NCI-H2107 treated with DMSO at 0.1 percent for 48 hours (cell line): ENCODE results near the gene ZBTB9.

Experiments
- DNase-seq: peaks from one replicate; lab custom pipeline; 2025; ENCODE audit not compliant: unreplicated experiment; lab: John Stamatoyannopoulos, UW

Gene ZBTB9

DNA sequence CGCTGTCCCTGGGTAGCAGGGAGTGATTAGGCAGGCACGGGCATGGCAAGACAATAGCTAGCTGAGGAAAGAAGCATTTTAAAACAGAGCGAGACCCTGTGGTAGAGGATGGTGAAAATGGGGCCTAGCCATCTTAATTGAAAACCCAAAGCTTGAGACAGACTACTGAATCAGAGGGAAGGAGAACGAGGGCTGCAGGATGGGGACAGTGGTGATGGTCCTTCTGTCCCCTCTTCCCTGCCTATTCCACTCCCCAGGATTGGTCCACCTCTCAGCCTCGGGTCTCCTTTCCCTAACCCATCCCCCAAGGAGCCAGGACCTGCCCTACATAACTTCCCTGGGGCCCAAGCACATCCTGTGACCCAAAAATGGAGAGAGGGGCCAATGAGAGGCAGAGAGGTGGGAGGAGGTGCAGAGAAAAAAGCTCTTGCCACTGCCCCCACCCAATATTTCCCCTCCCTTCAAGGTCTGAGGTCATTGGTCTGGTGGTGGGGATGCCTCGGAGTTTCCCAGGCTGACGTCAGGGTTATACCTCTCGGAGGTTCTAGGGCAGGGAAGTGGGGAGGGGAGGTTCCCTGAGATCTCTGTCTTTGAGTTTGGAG is 35.6 kb upstream of the ZBTB9 start:
- no peak for DNase-seq

- no peak for DNase-seq
These were observed 34.5 kb upstream of the ZBTB9 start, which contains the start of gene SYNGAP1 for GRCh38 chr6:33419580-33420490. Gene SYNGAP1, plus strand, starts transcription at chr6:33420065. Its CDS starts 200 bp downstream, at chr6:33420265.

DNA sequence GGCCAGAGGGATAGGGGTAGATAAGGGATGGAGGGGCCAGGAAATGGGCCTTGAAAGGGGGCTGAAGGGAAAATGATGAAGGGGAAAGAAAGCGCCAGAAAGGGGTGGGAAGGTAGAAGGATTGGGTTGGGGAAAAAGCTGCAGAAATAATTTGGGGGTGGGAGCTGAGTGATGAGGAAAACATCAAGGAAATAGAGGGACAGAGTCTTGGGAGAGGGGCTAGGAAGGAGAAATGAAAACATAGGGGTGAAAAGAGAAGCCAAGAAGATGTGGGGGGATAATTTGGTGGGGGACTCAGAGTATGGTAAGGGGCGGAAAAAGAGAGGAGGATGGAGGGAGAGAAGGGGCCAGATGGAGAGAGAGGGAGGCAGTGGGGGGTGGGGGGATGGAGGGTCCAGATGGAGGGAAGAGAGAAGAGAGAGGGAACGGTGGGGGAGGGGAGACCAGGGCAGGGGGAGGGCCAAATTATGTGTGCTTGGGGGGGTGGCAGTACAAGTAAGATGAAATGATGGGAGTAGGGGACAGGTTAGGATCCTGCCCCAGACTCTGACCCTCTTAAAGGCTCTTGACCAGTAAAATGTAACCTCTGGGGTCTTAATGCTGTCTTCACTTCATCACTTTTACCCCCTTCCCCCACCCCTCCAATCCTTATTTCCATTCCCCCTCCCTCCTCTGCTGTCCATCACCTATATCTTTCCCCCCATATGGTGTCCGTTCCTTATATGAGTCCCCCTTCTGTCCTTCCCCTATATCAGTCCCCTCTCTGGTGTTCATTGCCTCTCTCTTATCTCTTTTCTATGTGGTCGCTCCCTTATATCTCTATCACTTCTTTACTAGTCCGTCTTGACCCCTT is 33.7 kb upstream of the ZBTB9 start:
- no peak for DNase-seq

- DNase-seq: no peak
These were observed 33.1 kb upstream of the ZBTB9 start for GRCh38 chr6:33421344-33421643.

DNA sequence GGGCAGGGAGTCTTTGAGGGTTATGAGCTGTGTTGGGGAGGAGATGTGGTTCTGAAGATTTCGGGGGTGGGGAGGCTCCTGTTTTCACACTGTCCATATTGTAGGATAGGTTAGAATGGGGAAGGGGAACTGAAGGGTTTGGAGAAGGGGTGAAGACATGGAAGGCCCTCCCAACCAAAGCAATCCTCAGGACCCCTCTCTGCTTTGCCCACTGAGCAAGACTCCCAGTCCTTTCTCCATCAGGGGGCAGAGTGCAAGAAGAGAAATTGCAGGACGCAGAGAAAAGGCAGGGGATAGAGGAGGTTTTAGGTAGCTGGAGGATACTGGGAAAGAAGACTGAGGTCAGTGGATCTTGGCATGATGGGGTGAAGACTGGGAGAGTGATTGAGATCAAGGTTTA is 30.6 kb upstream of the ZBTB9 start:
- no peak for DNase-seq

DNA sequence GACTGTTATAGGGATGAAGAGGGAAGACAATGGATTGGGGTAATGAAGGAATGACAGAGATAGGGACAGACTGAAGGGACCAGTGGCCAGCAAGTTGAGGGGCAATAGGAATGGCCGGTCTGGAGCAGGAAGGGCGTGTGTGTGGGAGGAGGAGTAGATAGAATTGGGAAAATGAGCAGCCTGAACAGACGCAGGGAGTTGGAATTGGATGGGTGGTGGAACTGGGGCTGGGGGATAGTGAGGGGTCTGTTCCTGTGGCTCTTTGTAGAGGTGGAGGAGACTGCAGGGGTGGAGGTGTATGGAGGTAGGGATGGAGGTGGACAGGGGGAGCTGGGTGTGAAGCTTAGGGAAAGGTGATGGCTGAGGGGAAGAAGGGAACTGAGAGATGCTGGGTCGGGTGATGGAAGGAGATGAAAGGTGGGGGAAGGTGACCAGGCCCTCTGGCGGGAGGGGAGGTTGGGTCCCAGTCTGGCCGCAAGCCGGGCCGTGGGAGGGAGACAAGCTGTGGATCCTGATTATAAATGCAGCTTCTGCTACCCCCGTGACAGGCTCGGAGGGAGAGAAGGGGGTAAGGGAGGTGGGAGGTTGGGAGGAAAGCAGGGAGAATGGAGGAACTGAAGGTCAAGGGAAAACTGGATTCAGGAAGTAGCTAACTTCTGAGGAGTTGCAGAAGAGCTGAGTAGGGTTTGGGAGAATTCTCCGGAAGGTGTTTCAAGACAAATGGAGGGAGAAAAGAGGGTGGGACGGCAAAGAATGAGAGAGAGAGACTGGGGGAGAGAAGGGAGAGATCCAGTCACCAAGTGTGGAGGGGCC is 29.3 kb upstream of the ZBTB9 start:
- no peak for DNase-seq

- DNase-seq: no peak
These were observed 28.5 kb upstream of the ZBTB9 start for GRCh38 chr6:33425668-33426577.

GRCh38 chr6:33426590-33427511 is 27.5 kb upstream of the ZBTB9 start:
- DNase-seq: no peak

DNA sequence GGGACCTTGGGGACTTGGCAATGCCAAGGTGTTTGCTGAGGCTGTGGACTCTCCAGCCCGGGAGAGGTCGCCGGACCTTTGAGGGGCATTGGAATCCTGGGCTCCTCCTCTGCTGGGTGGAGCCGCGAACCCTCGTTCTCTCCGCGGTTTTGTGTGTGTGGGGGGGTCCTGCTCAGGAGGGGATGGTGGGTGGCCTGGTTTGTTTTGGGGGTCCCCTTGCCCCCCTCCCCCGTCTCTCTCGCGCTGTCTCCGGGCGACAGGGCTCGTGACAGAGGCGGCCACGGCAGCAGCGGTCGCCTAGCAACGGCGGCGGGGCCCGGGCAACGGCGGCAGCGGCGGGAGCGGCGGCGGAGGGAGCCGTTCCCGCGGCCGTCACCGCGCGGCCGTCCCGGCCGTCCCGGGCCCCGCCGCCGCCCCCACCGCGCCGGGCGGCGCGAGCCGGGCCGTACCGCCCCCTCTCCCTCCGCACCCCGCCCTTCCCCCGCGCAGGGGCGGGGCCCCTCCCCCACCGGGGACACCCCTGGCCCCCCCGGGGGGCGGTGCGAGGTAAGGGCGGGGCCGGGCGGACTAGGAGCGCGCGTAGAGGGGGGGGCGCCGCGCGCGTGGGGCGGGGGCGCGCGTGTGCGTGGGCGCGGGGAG is 26.7 kb upstream of the ZBTB9 start:
- DNase-seq: no peak

DNA sequence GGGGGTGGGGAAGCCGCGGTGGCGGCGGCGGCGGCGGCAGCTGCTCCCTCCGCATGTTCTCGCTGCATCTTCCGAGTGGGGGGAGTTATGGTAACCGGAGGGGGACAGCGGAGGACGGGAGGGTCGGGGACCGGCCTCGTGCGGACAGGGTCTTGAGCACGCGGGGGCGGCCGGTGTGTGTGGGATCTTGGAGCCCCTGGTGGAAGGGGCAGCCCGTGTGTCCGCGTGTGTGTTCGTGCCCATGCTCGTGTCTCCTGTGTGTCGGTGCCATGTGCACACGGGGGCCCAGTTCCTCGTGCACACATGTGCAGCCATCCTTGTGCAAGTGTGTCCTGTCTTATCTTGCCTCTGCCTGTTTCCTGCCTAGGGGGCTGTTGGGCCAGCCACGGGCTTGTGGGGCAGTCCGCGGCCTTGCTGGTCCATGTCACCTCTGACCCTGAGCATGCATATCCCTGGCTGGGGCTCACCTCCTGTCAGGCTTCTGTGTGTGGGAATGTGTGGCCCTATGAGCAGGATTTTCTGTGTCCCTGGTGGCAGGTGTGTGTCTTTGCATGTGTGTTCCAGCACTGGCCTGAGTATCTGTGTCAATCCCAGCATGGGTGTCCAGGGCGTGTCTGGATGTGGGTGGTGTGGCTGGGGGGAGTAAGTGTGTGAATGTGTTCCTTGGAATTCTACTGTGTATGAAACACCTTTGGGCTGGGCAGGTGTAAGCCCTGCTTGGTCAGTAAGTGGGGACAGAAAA is 26.0 kb upstream of the ZBTB9 start:
- DNase-seq: no peak

GRCh38 chr6:33428966-33429749 is 25.2 kb upstream of the ZBTB9 start:
- DNase-seq: no peak

DNA sequence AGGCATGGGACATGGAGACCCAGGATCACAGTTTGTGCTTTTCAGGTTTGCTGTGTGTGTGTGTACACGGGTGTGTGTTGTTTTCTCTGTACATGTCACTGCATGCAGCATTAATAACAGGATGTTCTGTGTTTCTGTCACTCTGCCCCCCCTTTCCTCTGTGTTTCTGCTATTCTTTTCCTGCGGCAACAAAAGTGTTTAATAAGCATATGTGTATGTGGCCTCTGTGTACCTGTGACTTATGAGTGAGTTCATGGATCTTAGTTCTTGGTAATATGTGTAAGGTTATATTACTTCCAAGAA is 24.7 kb upstream of the ZBTB9 start:
- no peak for DNase-seq

DNA sequence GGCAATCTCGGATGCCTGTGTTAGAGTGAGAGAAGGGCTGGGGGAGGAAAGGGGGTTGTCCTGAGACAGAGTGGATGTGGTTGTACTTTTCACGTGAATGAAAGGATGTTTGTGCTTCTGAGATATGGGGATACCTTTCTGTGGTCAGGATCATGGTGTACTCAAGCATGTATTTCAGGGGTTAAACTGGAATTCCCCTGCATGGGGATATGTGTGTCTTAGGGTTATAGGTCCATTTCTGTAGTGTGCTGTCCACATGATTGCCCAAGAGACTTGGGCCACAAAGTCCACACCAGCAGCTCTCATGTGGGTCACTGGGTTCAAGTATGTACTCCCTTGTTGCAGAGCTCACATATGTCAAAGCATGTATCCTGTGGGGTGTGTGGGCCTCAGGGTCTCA is 24.0 kb upstream of the ZBTB9 start:
- DNase-seq: no peak

DNA sequence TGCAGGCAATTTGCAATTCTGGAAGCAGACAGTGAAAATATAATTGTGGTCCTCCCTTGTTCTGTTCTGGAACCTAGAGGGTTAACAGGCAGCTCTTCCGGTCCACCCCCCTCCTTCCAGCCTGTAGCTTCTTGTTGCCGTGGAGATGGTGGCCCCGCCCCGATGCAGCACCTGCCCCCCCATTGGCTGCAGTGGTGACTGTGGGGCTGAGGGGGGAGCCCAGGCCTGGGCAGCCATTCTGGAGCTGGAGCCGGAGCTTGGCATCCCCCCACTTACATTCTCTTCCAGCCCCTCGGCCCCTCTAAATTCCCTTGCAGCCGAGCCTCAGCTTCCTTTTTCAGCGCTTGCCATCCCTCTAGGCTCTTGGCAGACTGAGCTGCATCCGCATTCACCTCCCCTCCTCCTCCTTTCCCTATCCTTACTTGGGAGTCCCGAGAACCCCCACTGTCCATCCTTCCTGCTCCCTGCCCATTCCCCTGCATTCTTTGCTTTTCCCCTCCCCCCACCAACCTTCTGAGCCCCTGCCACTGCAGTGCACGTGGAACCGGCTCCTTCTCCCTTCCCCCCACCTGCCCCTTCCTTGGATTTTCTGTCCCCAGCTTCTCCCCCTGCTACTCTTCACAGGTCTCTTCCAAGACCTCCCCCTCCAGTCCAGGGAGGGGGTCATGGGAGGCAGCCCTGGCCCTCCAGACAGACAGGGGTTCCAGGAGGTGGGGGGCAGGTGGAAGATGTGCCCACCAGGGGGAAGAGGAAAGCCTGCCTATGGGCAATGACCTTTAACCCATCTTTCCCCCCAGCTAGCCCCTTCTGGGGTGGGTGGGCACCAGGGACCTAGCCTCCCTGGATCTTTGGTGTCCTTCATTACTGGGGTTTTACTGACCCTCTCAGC is 23.1 kb upstream of the ZBTB9 start:
- DNase-seq: no peak

DNA sequence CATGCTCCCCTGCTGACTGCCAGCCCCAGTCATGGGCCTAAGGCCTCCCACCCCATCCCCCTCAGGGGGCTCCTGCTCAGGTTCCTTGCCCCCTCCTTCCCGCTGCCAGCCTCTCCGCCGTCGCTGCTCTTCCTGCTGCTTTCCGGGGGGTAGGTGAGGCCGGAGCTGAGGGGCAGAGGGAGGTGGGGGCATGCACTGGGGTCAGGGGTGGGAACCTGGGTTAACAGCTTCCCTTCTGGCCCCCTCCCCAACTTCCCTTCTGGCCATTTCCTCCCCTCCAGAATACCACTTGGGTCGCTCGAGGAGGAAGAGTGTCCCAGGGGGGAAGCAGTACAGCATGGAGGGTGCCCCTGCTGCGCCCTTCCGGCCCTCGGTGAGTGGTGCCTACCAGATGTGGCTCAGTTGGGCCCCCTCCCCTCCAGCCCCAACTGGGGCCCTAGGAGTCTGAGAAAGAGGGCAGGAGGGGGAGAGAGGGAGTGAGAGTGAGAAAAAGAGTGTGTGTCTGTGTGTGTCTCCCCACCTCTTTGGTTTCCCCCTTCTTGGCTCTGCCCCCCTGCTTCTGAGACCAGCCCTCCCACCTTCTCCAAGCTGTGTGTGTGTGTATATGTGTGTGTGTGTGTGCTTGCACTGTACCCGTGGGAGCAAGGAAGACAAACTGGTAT is 22.4 kb upstream of the ZBTB9 start:
- no peak for DNase-seq

GRCh38 chr6:33432546-33432945 is 21.8 kb upstream of the ZBTB9 start:
- DNase-seq: no peak
